ENCODE data around the gene TTC23.
A peak's percentile ranks its signal among the peaks of the same experiment; 100 is the strongest.

Gene TTC23

DNA sequence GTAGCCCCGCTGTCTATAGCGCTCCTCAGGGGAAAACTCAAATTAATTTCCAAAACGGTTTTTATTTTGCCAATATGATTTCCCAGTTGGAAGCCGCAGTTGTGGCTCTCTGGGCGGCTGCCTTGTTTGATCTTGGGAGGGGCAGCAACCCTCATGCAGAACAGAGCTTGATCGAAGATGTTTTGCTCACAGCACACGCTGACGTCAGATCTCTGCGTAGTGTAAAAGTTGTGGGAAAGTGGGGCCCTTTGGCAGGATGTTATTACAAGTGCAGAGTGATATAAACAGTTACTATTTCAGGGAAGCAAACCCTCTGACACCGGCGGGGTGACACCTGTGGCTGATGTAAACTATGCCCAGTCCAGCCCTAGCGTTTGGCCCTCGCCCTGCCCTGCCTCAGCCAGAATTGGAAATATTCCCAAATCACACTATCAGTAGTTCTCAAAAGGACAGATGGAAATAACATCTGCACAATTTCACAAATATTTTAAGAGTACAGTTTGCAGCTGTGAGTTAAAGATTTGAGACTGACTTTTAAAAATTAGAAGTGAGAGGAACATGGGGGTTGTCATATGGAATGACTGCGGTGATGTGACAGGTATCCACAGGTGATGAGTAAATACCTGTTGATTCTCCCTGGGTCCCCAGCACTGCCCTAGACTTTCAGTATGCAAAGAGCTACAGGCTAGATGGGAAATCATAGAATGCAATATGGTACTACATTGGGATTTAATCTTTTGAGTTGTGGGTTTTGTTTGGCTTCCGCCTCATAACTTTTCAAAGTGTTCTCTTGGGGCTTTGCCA lies 142.8 kb downstream of the TTC23 start:
- H3K27ac ChIP-seq (ENCODE audit: low read length), result peak overlapping the region; percentile 84
- peak overlapping the region; percentile 83 to 88 for H3K4me3 ChIP-seq (ENCODE audit: low read depth in 1 of 2, low read length in 2 of 2)
- no peaks in the 10 kb centered on the region for H3K9me3 ChIP-seq (ENCODE audit: control insufficient read depth in 1 of 2, low read length in 2 of 2)
- peaks cover 3 to 17% of the 10 kb centered on the region in 2 donors for H3K4me1 ChIP-seq (ENCODE audit: control insufficient read depth in 1 of 2, insufficient read depth in 2 of 2, low read length in 2 of 2)
- peaks cover 0 to 10% of the 10 kb centered on the region in 2 donors for H3K36me3 ChIP-seq (ENCODE audit: control insufficient read depth in 1 of 2, insufficient read depth in 2 of 2, low read length in 2 of 2)
- H3K27me3 ChIP-seq (ENCODE audit: low read depth, low read length), result peaks cover 12% of the 10 kb centered on the region

DNA sequence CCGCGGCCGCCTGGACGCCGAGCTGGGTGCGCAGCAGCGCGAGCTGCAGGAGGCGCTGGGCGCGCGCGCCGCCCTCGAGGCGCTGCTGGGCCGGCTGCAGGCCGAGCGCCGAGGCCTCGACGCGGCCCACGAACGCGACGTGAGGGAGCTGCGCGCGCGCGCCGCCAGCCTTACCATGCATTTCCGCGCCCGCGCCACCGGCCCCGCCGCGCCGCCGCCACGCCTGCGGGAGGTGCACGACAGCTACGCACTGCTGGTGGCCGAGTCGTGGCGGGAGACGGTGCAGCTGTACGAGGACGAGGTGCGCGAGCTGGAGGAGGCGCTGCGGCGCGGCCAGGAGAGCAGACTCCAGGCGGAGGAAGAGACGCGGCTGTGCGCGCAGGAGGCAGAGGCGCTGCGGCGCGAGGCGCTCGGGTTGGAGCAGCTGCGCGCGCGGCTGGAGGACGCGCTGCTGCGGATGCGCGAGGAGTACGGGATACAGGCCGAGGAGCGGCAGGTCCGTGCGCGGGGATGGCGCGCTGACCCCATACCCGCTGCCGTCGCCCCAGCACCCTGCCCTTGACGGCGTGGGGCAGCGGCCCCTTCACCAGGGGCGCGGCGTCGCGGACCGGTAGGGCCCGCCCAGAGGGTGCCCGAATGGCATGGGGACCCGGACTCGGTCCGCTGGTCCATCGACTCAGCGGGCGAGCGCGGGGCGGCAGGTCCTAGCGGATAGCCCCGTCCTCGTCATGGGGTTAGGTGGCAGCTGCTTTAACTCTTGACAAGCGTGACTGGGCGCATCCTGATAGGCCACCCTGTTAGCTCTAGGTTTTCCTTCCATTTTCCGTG lies 143.7 kb downstream of the TTC23 start:
- peak overlapping the region; percentile 83 to 88 for H3K4me3 ChIP-seq (ENCODE audit: low read depth in 1 of 2, low read length in 2 of 2)
- peaks cover 3 to 10% of the 10 kb centered on the region in 2 donors for H3K4me1 ChIP-seq (ENCODE audit: control insufficient read depth in 1 of 2, insufficient read depth in 2 of 2, low read length in 2 of 2)
- peak overlapping the region; percentile 84 for H3K27ac ChIP-seq (ENCODE audit: low read length)
- H3K9me3 ChIP-seq (ENCODE audit: control insufficient read depth in 1 of 2, low read length in 2 of 2), result no peaks in the 10 kb centered on the region
- H3K27me3 ChIP-seq (ENCODE audit: low read depth, low read length), result peaks cover 12% of the 10 kb centered on the region
- H3K36me3 ChIP-seq (ENCODE audit: control insufficient read depth in 1 of 2, insufficient read depth in 2 of 2, low read length in 2 of 2), result peaks cover 0 to 10% of the 10 kb centered on the region in 2 donors

DNA sequence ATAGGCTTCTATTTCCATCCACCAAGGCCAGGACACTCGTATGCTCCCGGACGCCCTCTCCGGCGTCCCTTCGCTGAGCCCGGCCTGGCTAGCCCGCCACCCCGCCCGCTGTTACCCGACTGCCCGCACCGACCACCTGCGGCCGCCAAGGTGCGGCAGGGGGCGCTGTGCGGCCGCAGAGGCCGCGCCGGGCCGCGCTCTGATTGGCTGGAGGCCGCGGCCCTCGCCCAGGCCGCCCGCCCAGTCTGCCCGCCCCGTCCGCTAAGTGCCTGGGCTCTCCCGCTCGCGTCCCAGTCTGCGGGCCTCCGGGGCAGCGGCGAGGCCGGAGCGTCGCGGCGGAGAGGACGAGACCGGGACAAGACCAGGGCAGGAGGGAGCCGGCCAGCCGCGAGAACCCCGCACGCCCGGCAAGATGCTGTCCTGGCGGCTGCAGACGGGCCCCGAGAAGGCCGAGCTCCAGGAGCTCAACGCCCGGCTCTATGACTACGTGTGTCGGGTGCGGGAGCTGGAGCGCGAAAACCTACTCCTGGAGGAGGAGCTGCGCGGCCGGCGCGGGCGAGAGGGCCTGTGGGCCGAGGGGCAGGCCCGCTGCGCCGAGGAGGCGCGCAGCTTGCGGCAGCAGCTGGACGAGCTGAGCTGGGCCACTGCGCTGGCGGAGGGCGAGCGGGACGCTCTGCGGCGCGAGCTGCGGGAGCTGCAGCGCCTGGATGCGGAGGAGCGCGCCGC lies 144.4 kb downstream of the TTC23 start, which contains the start of gene SYNM:
SYNM (plus strand) TSS at position 293 of the 726 bp plus-strand sequence; CDS start at position 413, 120 bp downstream.
- peak within 1 kb of the TSS; percentile 83 to 88 for H3K4me3 ChIP-seq (ENCODE audit: low read depth in 1 of 2, low read length in 2 of 2)
- peaks cover 3 to 10% of the 10 kb centered on the region in 2 donors for H3K4me1 ChIP-seq (ENCODE audit: control insufficient read depth in 1 of 2, insufficient read depth in 2 of 2, low read length in 2 of 2)
- H3K9me3 ChIP-seq (ENCODE audit: control insufficient read depth in 1 of 2, low read length in 2 of 2), result no peaks in the 10 kb centered on the region
- H3K27me3 ChIP-seq (ENCODE audit: low read depth, low read length), result peaks cover 12% of the 10 kb centered on the region
- H3K27ac ChIP-seq (ENCODE audit: low read length), result peak within 1 kb of the TSS; percentile 51
- peaks cover 0 to 10% of the 10 kb centered on the region in 2 donors for H3K36me3 ChIP-seq (ENCODE audit: control insufficient read depth in 1 of 2, insufficient read depth in 2 of 2, low read length in 2 of 2)

DNA sequence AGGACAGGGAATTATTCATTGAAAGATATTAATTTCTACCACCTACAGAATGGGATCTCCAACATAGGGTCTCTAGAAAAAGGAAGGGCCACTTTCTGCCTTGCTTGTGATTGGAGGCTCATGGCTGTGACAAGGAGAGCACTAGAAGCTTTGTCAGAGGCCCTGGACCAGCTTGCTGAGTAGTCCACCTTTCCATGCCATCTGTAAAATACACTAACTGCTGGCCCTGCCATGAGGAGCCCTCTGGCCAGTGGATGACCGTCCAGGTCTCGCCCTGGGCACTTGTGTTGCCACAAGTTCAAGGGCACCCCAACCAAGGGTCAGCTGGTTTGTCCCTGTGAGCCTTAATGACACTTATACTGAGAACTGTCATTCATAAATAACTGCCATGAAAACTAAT lies 146.1 kb downstream of the TTC23 start:
- H3K27me3 ChIP-seq (ENCODE audit: low read depth, low read length), result peaks cover 17% of the 10 kb centered on the region
- no peak overlapping the region for H3K4me3 ChIP-seq (ENCODE audit: low read depth in 1 of 2, low read length in 2 of 2)
- peaks cover 3 to 10% of the 10 kb centered on the region in 2 donors for H3K4me1 ChIP-seq (ENCODE audit: control insufficient read depth in 1 of 2, insufficient read depth in 2 of 2, low read length in 2 of 2)
- H3K36me3 ChIP-seq (ENCODE audit: control insufficient read depth in 1 of 2, insufficient read depth in 2 of 2, low read length in 2 of 2), result peaks cover 0 to 6% of the 10 kb centered on the region in 2 donors
- H3K27ac ChIP-seq (ENCODE audit: low read length), result no peak overlapping the region
- no peaks in the 10 kb centered on the region for H3K9me3 ChIP-seq (ENCODE audit: control insufficient read depth in 1 of 2, low read length in 2 of 2)

DNA sequence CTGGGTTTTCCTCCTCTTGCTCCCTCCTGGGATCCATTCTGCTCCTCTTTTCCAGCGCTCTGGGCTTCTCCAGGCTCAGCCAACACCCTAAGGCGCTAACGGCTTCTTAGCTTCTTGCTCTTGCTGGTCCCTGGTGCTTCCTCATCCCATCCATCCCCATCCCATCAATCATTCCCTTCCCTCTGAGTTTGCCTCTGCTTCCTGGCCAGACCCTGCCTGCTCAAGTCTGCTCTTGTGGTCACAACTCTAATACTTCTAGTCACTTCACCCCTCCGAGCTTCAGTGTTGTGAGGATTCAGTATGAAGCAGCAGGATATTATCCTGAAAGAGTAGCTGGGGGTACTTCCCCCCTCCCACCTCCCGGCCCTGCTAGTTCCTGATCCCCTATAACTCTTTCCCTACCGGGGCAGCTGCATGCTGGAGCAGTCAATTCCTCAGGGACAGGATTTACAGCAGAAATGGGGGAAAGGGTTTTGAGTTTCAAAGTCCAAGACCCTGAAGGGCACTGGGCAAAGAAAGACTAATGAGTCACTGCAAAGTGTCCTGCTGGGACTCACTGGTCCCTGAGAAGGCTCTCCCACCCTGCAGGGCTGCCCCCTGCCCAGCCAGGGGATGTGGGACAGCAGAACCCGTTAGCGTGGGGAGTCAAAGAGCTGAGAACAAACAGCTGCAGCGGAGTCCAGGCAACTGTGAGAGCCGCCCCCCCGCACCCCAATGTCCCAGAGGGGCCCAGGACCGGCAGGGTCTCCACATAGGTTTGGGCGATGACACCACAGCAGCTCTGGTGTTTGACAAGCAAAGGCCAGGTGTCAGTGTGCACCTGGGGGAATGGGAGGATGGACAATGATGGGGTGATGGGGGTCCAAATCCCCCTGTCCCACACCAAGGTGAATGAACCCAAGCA lies 146.8 kb downstream of the TTC23 start:
- H3K36me3 ChIP-seq (ENCODE audit: control insufficient read depth in 1 of 2, insufficient read depth in 2 of 2, low read length in 2 of 2), result peaks cover 0 to 5% of the 10 kb centered on the region in 2 donors
- no peak overlapping the region for H3K27ac ChIP-seq (ENCODE audit: low read length)
- peaks cover 17% of the 10 kb centered on the region for H3K27me3 ChIP-seq (ENCODE audit: low read depth, low read length)
- peaks cover 3 to 10% of the 10 kb centered on the region in 2 donors for H3K4me1 ChIP-seq (ENCODE audit: control insufficient read depth in 1 of 2, insufficient read depth in 2 of 2, low read length in 2 of 2)
- H3K4me3 ChIP-seq (ENCODE audit: low read depth in 1 of 2, low read length in 2 of 2), result no peak overlapping the region
- H3K9me3 ChIP-seq (ENCODE audit: control insufficient read depth in 1 of 2, low read length in 2 of 2), result no peaks in the 10 kb centered on the region

DNA sequence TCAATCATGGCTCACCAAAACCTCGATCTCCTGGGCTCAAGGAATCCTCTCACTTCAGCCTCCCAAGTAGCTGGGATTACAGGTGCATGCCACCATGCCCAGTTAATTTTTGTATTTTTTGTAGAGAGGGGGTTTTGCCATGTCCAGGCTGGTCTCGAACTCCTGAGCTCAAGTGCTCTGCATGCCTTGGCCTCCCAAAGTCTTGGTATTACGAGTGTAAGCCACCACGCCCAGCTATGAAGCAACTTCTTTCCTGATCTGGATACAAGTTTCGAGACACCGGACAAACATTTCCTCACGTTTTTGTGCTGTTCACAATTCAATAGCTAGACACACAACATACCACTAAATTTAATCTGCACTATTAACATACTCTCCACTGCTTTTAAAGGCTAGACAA lies 147.9 kb downstream of the TTC23 start:
- Histone ChIP-seq H3K4me3 (ENCODE audit: low read depth in 1 of 2, low read length in 2 of 2) (no peak overlapping the region), H3K27me3 (ENCODE audit: low read depth, low read length) (peaks cover 10% of the 10 kb centered on the region), H3K36me3 (ENCODE audit: control insufficient read depth in 1 of 2, insufficient read depth in 2 of 2, low read length in 2 of 2) (no peaks in the 10 kb centered on the region), H3K4me1 (ENCODE audit: control insufficient read depth in 1 of 2, insufficient read depth in 2 of 2, low read length in 2 of 2) (peaks cover under 1 to 10% of the 10 kb centered on the region in 2 donors), H3K9me3 (ENCODE audit: control insufficient read depth in 1 of 2, low read length in 2 of 2) (no peaks in the 10 kb centered on the region), H3K27ac (ENCODE audit: low read length) (no peak overlapping the region)

DNA sequence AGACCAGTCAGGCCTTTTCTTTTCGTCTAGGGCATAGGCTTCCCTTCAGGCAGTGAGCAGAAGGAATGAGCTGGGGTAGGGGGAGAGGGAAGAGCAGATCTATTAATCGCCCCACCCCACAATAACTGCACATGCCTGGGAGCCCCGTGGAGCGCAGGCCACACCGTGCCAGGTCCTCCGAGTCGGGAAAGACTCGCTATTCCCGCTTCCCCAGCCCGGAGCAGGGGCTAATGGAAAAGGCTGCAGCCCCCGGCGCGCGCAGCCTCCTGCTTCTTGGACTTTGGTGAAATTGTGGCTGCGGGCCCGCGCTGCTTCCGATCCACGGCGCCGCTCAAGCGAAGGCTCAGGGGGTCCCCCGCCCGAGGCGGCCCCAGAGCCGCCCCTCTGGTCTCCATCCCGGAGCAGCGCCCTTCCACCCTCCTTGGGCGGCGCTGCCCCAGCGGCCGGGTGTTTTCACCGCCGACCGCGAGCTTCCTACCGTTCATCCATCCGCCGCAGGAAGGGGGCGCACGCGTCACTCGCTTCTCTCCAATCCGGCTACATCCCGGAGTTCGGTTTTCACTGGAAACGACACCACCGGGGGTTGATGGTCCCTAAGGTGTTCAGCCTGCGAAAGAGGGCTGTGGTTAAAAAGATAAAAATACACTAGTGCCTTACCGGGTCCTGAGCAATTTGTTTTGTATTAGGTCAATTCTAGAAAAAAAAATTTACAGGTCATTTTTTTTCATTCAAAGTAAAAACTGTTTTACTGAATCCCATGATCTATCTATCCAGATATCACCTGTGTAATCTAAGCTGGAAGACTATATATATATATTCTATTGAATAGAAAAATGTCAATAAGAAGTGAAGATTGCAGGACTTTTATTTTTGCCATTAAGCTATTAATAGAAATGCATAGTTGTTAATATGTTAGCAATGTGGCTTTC lies 148.9 kb downstream of the TTC23 start:
- Histone ChIP-seq H3K27ac (ENCODE audit: low read length) (no peak overlapping the region), H3K36me3 (ENCODE audit: control insufficient read depth in 1 of 2, insufficient read depth in 2 of 2, low read length in 2 of 2) (no peaks in the 10 kb centered on the region), H3K27me3 (ENCODE audit: low read depth, low read length) (peaks cover 5% of the 10 kb centered on the region), H3K9me3 (ENCODE audit: control insufficient read depth in 1 of 2, low read length in 2 of 2) (no peaks in the 10 kb centered on the region), H3K4me3 (ENCODE audit: low read depth in 1 of 2, low read length in 2 of 2) (peak overlapping the region; percentile 8 to 52), H3K4me1 (ENCODE audit: control insufficient read depth in 1 of 2, insufficient read depth in 2 of 2, low read length in 2 of 2) (peaks cover 0 to 10% of the 10 kb centered on the region in 2 donors)

DNA sequence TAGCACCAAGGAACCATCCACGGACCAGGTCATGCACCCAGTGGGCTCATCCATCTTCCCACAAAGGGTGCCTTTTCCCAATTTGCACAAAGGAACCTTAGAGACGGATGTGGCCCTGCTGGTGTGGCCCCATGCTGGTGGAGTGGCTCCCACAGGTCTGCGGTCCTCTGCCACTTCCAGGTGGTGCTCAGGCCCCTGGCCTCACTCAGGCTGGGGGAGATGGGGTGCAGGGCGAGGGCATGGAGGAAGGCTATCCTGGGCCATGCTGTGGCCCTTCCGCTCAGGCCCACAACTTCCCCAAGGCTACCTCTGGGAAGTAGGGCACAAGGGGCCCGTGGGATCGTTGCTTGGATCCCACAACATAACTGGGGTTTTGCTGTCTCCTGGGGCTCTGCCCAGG lies 149.7 kb downstream of the TTC23 start:
- peaks cover 5% of the 10 kb centered on the region for H3K27me3 ChIP-seq (ENCODE audit: low read depth, low read length)
- peaks cover 0 to 10% of the 10 kb centered on the region in 2 donors for H3K4me1 ChIP-seq (ENCODE audit: control insufficient read depth in 1 of 2, insufficient read depth in 2 of 2, low read length in 2 of 2)
- H3K36me3 ChIP-seq (ENCODE audit: control insufficient read depth in 1 of 2, insufficient read depth in 2 of 2, low read length in 2 of 2), result no peaks in the 10 kb centered on the region
- no peak overlapping the region for H3K27ac ChIP-seq (ENCODE audit: low read length)
- H3K9me3 ChIP-seq (ENCODE audit: control insufficient read depth in 1 of 2, low read length in 2 of 2), result no peaks in the 10 kb centered on the region
- no peak overlapping the region for H3K4me3 ChIP-seq (ENCODE audit: low read depth in 1 of 2, low read length in 2 of 2)

DNA sequence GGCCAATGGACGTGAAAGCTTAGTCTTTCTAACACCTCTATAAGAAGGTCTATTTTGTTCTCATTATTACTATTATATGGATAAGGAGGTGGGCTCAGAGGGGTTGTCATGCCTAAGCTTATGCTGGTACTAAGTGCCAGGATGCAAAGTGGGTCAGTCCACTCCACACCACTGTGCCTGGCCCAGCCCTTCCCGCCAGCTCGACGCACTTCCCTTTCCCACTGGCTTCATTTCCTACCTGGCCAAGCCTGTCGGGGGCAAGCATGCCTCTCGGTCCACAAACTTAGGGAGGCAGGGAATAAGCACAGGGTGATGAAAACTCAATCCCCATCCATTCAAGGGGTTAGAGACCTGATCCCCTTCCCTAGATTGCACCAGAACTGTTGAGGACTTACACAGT lies 150.4 kb downstream of the TTC23 start:
- Histone ChIP-seq H3K4me1 (ENCODE audit: control insufficient read depth in 1 of 2, insufficient read depth in 2 of 2, low read length in 2 of 2) (peaks cover 0 to 10% of the 10 kb centered on the region in 2 donors), H3K4me3 (ENCODE audit: low read depth in 1 of 2, low read length in 2 of 2) (no peak overlapping the region), H3K9me3 (ENCODE audit: control insufficient read depth in 1 of 2, low read length in 2 of 2) (no peaks in the 10 kb centered on the region), H3K36me3 (ENCODE audit: control insufficient read depth in 1 of 2, insufficient read depth in 2 of 2, low read length in 2 of 2) (no peaks in the 10 kb centered on the region), H3K27me3 (ENCODE audit: low read depth, low read length) (peaks cover 5% of the 10 kb centered on the region), H3K27ac (ENCODE audit: low read length) (no peak overlapping the region)
